IPS DF 19.7 (cell line): ENCODE measurements around the gene PPP1R9B.

Experiments used
- DNase-seq: peaks from one replicate; pipeline ENCODE4 v3.0.0-alpha.2; 2013; ENCODE audit warnings: low read depth, low spot score

Gene PPP1R9B

GRCh38 chr17:50150354-50151040, at the start of gene PPP1R9B:
Gene PPP1R9B (minus strand): TSS chr17:50150677. CDS start chr17:50150513, 164 bp downstream.
- no peak for DNase-seq

GRCh38 chr17:50199803-50200456, 49.5 kb upstream of the PPP1R9B start:
- no peak for DNase-seq

- no peak for DNase-seq
These were observed 48.8 kb upstream of the PPP1R9B start for GRCh38 chr17:50199211-50199802.

- no peak for DNase-seq
These were observed 47.7 kb upstream of the PPP1R9B start for GRCh38 chr17:50198026-50198669.

GRCh38 chr17:50196826-50197225, 46.3 kb upstream of the PPP1R9B start:
- no peak for DNase-seq

GRCh38 chr17:50196036-50196435, 45.6 kb upstream of the PPP1R9B start:
- DNase-seq, result no peak

GRCh38 chr17:50194934-50195865, 44.7 kb upstream of the PPP1R9B start:
- no peak for DNase-seq

- DNase-seq, result no peak
These were observed 43.9 kb upstream of the PPP1R9B start for GRCh38 chr17:50194140-50194933.

GRCh38 chr17:50192618-50193291, 42.3 kb upstream of the PPP1R9B start:
- DNase-seq, result no peak

- no peak for DNase-seq
These were observed 41.7 kb upstream of the PPP1R9B start for GRCh38 chr17:50192144-50192617.

GRCh38 chr17:50191359-50192143, 41.1 kb upstream of the PPP1R9B start:
- DNase-seq, result no peak

- no peak for DNase-seq
These were observed 40.3 kb upstream of the PPP1R9B start for GRCh38 chr17:50190603-50191358.

- DNase-seq, result no peak
These were observed 39.8 kb upstream of the PPP1R9B start for GRCh38 chr17:50190293-50190602.

- no peak for DNase-seq
These were observed 39.2 kb upstream of the PPP1R9B start for GRCh38 chr17:50189550-50190292.

GRCh38 chr17:50188921-50189549, 38.6 kb upstream of the PPP1R9B start:
- DNase-seq, result no peak

GRCh38 chr17:50188531-50188920, 38.0 kb upstream of the PPP1R9B start:
- DNase-seq, result no peak
